Measurements from ENCODE around the gene SLC43A1.

Gene SLC43A1

GRCh38 chr11:57527056-57527631, 11.6 kb upstream of the SLC43A1 start:
- DNase-seq: peak; percentile 78

DNA sequence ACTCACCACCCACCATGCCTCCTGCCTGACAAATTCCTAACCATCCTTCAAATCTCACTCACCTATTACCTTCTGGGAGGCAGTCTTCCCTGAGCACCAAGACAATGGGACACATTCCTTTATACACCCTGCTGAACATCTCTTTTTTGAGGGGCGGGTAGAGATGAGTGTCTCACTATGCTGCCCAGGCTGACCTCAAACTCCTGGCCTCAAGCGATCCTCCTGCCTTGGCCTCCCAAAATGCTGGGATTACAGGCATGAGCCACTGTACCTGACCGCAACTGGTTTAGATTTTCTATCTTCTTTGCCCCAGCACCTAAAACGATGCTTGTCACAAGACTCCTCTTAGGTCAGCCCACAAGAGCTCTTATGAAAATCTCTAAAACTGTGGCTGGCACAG, 7.9 kb upstream of the SLC43A1 start:
- no peak for DNase-seq

GRCh38 chr11:57521116-57521515, 5.6 kb upstream of the SLC43A1 start:
- DNase-seq: no peak

DNA sequence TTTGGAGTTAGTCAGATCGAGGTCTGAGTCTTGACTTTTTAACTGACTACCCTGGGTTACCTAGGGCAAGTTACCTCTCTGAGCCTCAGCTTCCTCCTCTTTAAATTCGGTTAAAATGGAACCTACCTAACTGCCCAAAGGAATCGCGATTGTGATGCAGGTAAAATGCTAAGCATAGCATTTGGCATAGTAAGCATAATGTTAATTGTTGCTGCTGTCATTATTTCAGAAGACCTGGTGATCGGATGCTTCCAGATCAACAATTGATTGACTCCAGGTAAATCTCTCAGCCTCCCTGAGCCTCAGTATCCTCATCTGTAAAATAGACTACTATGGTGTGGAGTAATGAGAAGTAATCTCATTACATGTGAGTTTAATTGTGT, 550 bp upstream of the SLC43A1 start:
- DNase-seq: no peak

DNA sequence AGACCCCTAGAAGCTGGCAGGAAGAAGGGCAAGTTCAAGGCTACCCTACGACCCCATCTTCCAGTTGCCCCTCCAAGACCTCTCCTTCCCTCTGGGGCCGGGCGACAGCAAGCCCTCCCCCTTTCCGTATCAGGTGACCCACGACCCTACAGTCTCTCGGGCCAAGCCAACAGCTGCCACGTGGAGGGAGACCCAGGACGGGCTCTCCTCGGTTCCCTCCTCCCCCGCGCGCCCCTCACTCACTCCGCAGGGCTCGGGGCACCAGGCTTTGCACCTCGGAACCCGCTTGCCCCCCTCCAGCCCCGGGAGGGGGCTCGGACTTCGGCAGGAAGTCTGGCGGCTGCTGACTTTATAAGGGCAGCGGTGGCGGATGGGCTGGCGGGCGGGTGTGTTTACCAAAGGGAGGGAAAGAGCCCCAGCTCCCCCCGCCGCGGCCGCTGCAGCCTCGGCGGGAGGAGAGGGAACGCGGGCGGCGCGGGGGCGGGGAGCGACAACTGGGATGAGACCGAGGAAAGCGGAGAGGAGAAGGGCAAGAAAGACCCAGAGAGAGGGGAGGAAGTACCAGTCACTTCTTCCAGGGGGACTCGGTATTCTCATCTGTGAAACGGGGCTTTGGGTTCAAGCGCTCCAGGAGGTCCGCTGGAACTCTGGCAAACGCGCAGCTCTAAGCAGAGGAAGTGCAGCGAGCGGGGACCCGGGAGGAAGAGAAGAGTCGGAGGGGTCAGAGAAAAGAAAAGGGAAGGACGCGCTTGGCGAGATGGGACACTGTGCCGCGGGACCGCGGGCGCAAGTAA, 767 bp downstream of the SLC43A1 start:
- DNase-seq: peak; percentile 44

GRCh38 chr11:57513911-57514537, 1.5 kb downstream of the SLC43A1 start:
- peak; percentile 12 for DNase-seq

DNA sequence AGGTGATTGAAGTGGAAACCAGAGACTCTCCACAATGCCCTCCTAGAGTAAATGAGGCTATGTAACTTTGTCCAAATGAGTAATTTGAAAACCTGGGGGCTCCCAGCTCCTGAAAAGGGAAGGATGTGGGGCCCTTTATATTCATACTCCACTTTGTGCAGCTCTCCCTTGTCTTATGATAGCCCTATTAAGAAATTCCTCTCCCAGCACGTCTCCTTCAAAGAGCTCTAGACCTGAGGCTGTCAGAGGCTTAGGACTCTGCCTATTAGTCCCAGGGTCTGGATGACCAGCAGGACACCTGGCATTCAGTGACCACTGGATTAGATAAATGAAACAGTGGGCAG, 2.1 kb downstream of the SLC43A1 start:
- DNase-seq: no peak

DNA sequence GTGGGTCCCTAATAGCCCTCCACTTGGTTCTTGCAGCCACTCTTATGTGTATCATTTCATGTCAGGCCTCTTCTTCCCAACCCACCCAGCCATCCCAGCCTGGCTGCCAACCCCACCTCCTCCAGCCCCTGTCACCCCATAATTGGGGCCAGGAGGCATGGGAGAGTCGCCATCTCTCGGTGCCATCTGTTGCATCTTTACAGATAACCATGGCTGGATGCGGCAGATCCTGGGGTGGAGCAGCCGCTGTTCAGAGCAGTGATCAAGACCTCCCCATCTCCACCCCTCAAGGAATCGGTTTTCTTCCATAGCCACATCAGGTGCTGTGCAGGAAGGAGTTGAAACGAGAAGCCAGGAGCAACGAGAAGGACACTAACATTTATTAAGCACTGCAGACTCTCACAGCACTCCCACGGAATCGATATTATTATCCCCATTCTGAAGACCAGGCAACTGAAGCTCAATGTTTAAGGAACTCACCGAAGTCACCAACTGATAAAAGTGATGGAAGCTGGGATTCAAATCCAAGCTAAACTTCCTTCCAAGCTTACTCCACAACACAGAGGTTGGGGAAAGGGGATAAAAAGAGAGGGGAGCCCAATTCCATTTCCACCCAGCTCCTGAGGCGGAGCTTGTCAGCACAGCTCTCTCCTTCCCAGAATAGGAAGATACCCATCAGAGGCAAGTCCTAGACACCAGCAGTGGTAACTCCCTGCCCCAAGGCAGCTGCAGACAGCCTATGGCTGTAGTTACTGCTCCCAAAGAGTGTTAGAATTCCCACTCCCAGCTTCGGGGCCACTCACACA, 2.7 kb downstream of the SLC43A1 start:
- no peak for DNase-seq

DNA sequence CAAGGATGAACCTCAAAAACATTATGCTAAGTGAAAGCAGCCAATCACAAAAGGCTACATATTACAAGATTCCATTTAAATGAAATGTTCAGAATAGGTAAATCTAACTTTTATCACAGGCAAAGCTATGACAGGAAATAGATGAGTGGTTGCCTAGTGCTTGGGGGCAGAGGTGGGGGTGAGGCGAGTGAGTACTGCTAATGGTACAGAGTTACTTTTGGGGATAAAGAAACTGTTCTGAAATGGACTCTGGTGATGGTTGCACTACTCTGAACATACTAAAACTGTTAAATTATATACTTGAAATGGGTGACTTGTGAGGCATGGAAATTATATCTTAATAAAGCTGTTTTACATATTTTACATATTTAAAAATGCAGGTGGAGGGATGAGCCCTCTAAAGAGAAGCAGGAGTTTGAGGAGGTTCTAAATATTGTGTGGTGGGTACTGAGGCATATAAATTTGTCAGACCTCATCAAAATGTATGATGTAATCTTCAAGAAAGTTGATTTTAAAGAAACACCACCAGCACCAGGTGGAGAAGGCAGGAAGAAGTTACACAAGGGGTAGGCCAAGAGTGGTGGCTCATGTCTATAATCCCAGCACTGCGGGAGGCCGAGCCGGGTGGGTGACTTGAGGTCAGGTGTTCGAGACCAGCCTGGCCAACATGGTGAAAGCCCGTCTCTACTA, 3.6 kb downstream of the SLC43A1 start:
- no peak for DNase-seq

GRCh38 chr11:57508341-57509170, 6.9 kb downstream of the SLC43A1 start:
- DNase-seq: no peak

DNA sequence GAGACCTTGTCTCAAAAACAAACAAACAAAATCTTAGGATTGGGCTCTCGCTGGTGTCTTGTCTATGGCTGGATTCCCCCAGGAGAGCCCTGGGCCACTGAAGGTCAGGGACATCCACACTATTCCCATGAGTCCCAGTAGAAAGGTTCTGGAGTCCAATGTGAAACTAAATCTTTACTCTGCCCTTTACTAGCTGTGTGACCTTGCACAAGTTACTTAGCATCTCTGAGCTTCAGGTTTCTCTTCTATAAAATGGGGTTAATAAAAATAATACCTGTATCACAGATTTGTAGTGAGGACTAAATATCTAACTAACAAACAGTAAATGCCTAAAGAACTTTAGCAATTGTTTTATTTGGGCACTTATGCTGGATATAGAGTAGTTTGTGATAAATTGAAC, 9.0 kb downstream of the SLC43A1 start:
- DNase-seq: no peak

DNA sequence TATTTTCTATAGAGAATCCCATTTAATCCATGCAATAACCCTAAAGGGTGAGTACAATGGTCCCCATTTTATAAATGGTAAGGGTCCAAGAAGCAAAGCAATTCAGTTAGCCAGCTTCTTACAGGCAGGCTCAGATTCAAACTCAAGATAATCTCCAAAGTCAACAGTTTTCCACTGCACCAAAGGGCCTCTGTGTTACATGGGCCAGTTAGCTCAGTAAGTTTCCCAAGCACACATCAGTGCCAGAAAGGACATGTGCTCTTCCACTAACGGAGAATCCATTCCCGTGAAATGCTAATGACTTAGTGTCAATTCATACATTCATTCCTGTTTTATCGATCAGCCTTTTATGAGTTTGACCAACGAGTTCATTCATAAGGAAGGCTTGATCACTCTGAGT, 11.0 kb downstream of the SLC43A1 start:
- no peak for DNase-seq

GRCh38 chr11:57502870-57503269, 12.6 kb downstream of the SLC43A1 start:
- no peak for DNase-seq

GRCh38 chr11:57502376-57502775, 13.1 kb downstream of the SLC43A1 start:
- DNase-seq: no peak

DNA sequence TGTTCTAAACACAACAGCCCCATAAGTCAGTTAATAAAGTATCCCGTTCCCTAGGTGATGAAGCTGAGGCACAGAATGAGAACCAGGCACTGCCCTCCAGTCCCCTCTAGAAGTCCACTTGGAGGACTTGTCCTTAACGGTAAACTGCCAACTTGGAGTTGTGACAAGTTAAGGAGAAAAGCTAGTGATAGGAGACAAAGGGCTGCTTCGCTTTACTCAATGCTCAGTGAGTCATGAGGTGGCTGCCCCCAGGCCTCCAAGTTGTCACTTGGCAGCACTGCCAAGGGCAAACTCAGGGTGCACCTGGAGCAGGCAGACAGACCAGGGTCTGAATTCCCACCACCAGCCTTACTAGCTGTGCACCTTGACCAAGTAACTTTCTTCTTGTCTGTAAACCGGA, 13.5 kb downstream of the SLC43A1 start:
- DNase-seq: no peak

GRCh38 chr11:57500926-57501325, 14.6 kb downstream of the SLC43A1 start:
- no peak for DNase-seq

GRCh38 chr11:57500515-57500914, 15.0 kb downstream of the SLC43A1 start:
- DNase-seq: no peak

- no peak for DNase-seq
Observed at GRCh38 chr11:57499983-57500461, 15.5 kb downstream of the SLC43A1 start.

- DNase-seq: peak; percentile 33
Observed at GRCh38 chr11:57499413-57499982, 16.0 kb downstream of the SLC43A1 start.

DNA sequence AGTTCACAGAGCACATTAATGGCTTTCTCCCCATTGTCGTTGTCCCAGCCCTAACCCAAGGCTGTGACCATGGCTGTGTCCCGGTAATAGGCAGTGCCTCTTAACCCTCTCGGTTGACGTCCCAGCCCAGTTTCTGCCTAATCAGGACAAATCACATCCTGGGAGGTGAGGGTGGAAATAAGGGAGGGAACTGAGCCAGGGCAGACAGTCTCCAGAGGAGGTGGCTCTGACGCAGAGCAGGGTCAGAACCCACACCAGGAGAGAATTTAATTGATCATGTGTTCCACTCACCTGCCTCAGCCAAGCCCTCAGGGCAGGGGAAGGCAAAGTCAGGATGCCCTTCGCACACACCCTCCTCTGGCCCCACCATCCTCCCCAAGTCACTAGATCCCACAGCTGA, 17.0 kb downstream of the SLC43A1 start:
- DNase-seq: no peak

Measured in CD4-positive, alpha-beta T cell treated with Interleukin-10 for 1 hour (primary cell).